GM19438 (cell line): ENCODE data around the gene ERCC3.
"Not testable (repeated sequence)": the region's sequence is repeated elsewhere in the genome, so short reads cannot be mapped to it uniquely, and the experiment has no call there.

ENCODE experiments used
- ATAC-seq: cut with Tn5 transposase; IDR thresholded peaks from one replicate; pipeline ENCODE4 v1.9.1; 2021; ENCODE audit warnings: low read depth; ENCODE audit not compliant: unreplicated experiment

The ERCC3 gene

GRCh38 chr2:127228102-127228501 is 65.8 kb downstream of the ERCC3 start:
- ATAC-seq = no peak

GRCh38 chr2:127227264-127227660 is 66.7 kb downstream of the ERCC3 start:
- ATAC-seq = not testable (repeated sequence)

GRCh38 chr2:127226520-127227263 is 67.3 kb downstream of the ERCC3 start:
- ATAC-seq = peak; percentile 62

- ATAC-seq = no peak
Measured at GRCh38 chr2:127226132-127226519, 67.8 kb downstream of the ERCC3 start.

GRCh38 chr2:127225186-127225960 is 68.6 kb downstream of the ERCC3 start:
- no peak for ATAC-seq

GRCh38 chr2:127224135-127224534 is 69.8 kb downstream of the ERCC3 start:
- ATAC-seq = not testable (repeated sequence)

- ATAC-seq = no peak
Measured at GRCh38 chr2:127220768-127221527, 73.0 kb downstream of the ERCC3 start.

- ATAC-seq = no peak
Measured at GRCh38 chr2:127220102-127220767, 73.7 kb downstream of the ERCC3 start, which contains the start of gene CYP27C1. CYP27C1 (minus strand) TSS chr2:127220299; CDS start chr2:127220270, 29 bp downstream.

- ATAC-seq = no peak
Measured at GRCh38 chr2:127219171-127220070, 74.5 kb downstream of the ERCC3 start.

GRCh38 chr2:127218812-127219170 is 75.2 kb downstream of the ERCC3 start:
- ATAC-seq = no peak

GRCh38 chr2:127217470-127218325 is 76.2 kb downstream of the ERCC3 start:
- ATAC-seq = no peak

GRCh38 chr2:127216593-127216992 is 77.4 kb downstream of the ERCC3 start:
- no peak for ATAC-seq

- ATAC-seq = no peak
Measured at GRCh38 chr2:127216095-127216494, 77.8 kb downstream of the ERCC3 start.

- ATAC-seq = not testable (repeated sequence)
Measured at GRCh38 chr2:127214201-127214600, 79.7 kb downstream of the ERCC3 start.

GRCh38 chr2:127208313-127208712 is 85.6 kb downstream of the ERCC3 start:
- ATAC-seq = no peak
